ENCODE results near the gene CAMK1. TPM values are rescaled to one million over a fixed set of nuclear protein-coding genes. Genes with fewer than 3 reads are reported as not detected.

The CAMK1 gene
- total and polyA plus RNA-seq, 11 donors, result 9.7 to 26.3 (median 14.7) TPM

- DNase-seq, result peak in 1 of 5 donors; percentile 44
- WGBS, 4 donors, result 0 to 2% (median 2%) methylated on average over 18 to 23 of the region's 23 CpGs
These were observed 23.5 kb upstream of the CAMK1 start for GRCh38 chr3:9793161-9793781.

GRCh38 chr3:9792405-9793160 is 22.8 kb upstream of the CAMK1 start, which contains the start of the genes ARPC4 and TADA3:
ARPC4 (plus strand) TSS chr3:9793082; CDS start chr3:9793122, 40 bp downstream.
TADA3 (minus strand) TSS chr3:9792473; CDS start chr3:9791466, 1,007 bp downstream.
- peak; percentile 95 to 97 (median 96) for DNase-seq
- no peaks in the 10 kb centered on the region for H3K27me3 ChIP-seq
- ATAC-seq, result peak; percentile 94 to 96 (median 94)
- H3K4me1 ChIP-seq, result peaks cover 0 to 57% (median 24%) of the 10 kb centered on the region in 12 donors
- peak within 1 kb of the TSS; percentile 89 to 99 (median 97) for H3K27ac ChIP-seq
- 0 to 1% (median 1%) methylated on average over 43 to 65 of the region's 65 CpGs for WGBS, 4 donors
- TF ChIP-seq POLR2A (IDR thresholded peaks at IDR 0.05), result peak in 1 of 2 donors; percentile 66
- TF ChIP-seq, protein P1, sequence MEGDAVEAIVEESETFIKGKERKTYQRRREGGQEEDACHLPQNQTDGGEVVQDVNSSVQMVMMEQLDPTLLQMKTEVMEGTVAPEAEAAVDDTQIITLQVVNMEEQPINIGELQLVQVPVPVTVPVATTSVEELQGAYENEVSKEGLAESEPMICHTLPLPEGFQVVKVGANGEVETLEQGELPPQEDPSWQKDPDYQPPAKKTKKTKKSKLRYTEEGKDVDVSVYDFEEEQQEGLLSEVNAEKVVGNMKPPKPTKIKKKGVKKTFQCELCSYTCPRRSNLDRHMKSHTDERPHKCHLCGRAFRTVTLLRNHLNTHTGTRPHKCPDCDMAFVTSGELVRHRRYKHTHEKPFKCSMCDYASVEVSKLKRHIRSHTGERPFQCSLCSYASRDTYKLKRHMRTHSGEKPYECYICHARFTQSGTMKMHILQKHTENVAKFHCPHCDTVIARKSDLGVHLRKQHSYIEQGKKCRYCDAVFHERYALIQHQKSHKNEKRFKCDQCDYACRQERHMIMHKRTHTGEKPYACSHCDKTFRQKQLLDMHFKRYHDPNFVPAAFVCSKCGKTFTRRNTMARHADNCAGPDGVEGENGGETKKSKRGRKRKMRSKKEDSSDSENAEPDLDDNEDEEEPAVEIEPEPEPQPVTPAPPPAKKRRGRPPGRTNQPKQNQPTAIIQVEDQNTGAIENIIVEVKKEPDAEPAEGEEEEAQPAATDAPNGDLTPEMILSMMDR (IDR thresholded peaks at IDR 0.05), result peak in 2 of 12 donors; percentile 18 to 19
- H3K36me3 ChIP-seq, result peaks cover 0 to 59% (median 45%) of the 10 kb centered on the region in 9 donors
- peak within 1 kb of the TSS; percentile 66 to 100 (median 92) for H3K4me3 ChIP-seq
- intact Hi-C loops (cut with DNase I), result loop anchor here in 7 of 10 donors (1.0 to 10.0 kb wide), 9 partner anchors 24 to 225 kb away; partner anchors contain the start of genes BRPF1 (in 4 of the 7), CAMK1 (in 1 of the 7), IL17RC (in 1 of the 7) and OGG1 (in 1 of the 7)
- H3K9me3 ChIP-seq, result no peaks in the 10 kb centered on the region

More at GRCh38 chr3:9793161-9793781, 23.5 kb upstream of the CAMK1 start:
- peak in 3 of 4 donors; percentile 1 to 12 (median 7) for ATAC-seq
- H3K27me3 ChIP-seq, result no peaks in the 10 kb centered on the region
- H3K4me1 ChIP-seq, result peaks cover 0 to 58% (median 24%) of the 10 kb centered on the region in 12 donors
- H3K36me3 ChIP-seq, result peaks cover 2 to 60% (median 49%) of the 10 kb centered on the region in 9 donors
- TF ChIP-seq, protein P1 (IDR thresholded peaks at IDR 0.05), result peak in 1 of 12 donors; percentile 5
- TF ChIP-seq POLR2A (IDR thresholded peaks at IDR 0.05), result no peak
- intact Hi-C loops (cut with DNase I), result loop anchor here in 7 of 10 donors (2.0 to 10.0 kb wide), 8 partner anchors 24 to 224 kb away; partner anchors contain the start of genes BRPF1 (in 4 of the 7), CAMK1 (in 1 of the 7), IL17RC (in 1 of the 7) and RPUSD3 (in 1 of the 7)
- peak overlapping the region; percentile 89 to 99 (median 97) for H3K27ac ChIP-seq
- peak overlapping the region; percentile 66 to 100 (median 92) for H3K4me3 ChIP-seq
- H3K9me3 ChIP-seq, result no peaks in the 10 kb centered on the region

DNA sequence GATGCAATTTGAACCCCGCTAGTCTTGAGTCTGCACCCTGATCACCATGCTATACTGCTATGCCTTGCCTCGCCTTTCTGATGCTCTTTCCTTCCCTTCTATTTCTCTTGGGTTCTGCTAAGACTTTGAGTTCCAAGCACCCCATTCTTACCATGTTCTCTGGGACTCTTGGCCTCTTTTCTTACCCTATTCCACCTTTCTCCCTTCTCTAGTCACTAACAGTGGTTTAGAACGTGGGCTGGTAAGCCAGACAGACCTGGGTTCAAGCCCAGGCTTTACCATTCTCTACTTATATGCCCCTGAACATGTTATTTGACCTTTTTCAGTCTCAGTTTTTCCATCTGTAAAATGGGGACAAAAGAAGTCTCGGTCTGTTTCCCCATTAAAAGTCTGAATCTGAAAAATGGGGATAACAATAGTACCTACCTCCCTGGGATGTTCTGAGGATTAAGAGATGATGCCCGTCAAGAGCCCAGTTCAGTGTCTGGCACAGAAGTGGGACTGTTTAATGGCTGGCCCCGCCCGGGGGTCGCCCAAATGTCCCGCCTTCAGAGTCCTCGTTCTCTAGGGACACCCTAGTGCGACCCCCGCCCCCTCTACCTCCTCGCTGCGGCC is 22.1 kb upstream of the CAMK1 start:
- H3K4me1 ChIP-seq, result peaks cover 0 to 51% (median 24%) of the 10 kb centered on the region in 12 donors
- H3K9me3 ChIP-seq, result no peaks in the 10 kb centered on the region
- DNase-seq (no peak), ATAC-seq (no peak)
- peak overlapping the region; percentile 89 to 99 (median 97) for H3K27ac ChIP-seq
- H3K36me3 ChIP-seq, result peaks cover 0 to 59% (median 44%) of the 10 kb centered on the region in 9 donors
- TF ChIP-seq, protein P1 (IDR thresholded peaks at IDR 0.05), result no peak
- TF ChIP-seq POLR2A (IDR thresholded peaks at IDR 0.05), result peak in 1 of 2 donors; percentile 59
- peak overlapping the region; percentile 66 to 100 (median 92) for H3K4me3 ChIP-seq
- intact Hi-C loops (cut with DNase I), result loop anchor here in 7 of 10 donors (1.0 to 10.0 kb wide), 9 partner anchors 23 to 225 kb away; partner anchors contain the start of genes BRPF1 (in 4 of the 7), OGG1 (in 2 of the 7), CAMK1 (in 1 of the 7) and IL17RC (in 1 of the 7)
- H3K27me3 ChIP-seq, result no peaks in the 10 kb centered on the region
- WGBS, 4 donors, result 16 to 26% (median 18%) methylated on average over 10 to 14 of the region's 14 CpGs

Measured in heart left ventricle (tissue), 16 donors.